HG03103 (cell line): ENCODE measurements around the gene MSH5.
"Not testable (repeated sequence)": the region's sequence is repeated elsewhere in the genome, so short reads cannot be mapped to it uniquely, and the experiment has no call there.

Source experiments
- ATAC-seq: cut with Tn5 transposase; IDR thresholded peaks from one replicate; pipeline ENCODE4 v1.9.1; 2021; ENCODE audit warnings: low read depth; ENCODE audit not compliant: unreplicated experiment

Gene MSH5

DNA sequence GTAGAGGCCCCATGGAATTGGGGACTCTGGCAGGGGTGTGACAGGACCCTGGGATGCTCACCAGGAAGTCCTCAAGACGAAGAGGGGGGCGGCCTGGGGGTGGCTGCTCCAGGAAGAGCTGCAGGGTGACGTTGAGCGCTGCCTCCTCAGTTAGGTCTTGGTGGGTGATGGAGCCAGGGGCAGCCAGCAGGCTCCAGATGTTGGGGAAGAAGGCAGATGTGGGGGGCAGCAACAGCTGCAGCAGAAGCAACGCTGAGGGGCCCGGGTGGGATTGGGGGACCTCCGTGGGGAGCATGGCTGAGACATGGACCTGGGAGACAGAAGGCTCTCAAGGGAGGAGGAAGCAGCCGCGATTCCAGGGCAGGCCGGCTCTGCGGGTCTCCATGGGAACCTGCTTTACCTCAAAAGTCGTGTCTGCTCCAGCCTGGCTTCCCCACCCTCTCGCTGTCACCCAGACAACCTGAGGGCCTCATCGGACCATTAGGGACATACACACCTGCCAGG lies 36.7 kb downstream of the MSH5 start:
- ATAC-seq, result no peak

DNA sequence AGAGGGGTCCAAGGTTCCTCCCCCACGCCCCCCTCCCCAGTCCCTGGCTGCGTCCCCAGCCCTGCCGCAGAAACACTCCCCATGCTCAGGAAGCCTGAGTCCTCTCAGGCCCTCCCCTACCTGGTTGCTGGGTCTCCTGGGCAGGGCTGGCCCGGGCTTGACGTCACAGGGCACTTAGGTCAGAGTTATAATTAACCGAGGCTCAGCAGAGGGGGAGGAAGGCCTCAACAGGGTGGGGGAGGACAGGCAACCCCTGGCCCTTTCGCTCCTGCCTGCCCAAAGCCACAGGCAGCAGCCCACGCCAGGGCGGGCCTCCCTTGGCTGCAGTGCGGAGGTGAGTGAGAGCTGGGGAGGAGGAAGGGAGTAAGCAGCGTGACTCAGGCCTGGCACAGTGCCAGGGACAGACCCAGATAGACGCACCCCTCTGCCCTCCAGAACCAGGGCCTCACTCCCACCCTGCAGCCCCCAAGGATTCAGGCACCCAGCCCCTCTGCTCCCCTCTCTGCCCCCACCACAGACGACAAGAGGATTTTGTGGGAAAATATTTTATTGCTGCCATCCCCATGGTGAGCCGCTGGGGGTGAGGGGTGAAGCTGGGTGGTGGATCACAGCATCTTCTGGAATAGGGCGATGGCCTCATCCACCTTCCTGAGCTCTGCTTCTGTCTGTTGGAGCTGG lies 37.3 kb downstream of the MSH5 start, which contains the start of gene VWA7:
Gene VWA7, minus strand, starts transcription at position 340 of the 678 bp plus-strand sequence. CDS start 549 bp downstream, outside the sequence.
- ATAC-seq, result no peak

DNA sequence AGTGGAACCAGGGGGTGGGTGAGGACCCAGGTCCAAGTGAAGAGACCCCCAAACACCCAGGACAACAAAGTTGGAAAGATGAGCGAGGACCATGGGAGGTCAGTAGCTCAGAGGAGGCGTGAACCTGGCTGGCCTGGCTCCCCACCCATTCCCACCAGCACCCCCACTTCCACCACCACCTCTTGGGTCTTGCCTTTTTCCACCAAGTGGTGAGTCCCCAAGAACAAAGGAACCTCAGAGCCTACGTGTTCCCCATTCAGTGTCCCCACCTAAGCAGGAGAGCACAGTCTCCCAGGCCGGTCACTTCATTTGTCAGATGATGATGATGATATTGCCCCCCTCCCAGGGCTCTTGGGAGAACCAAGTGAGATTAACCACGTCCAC lies 37.9 kb downstream of the MSH5 start:
- no peak for ATAC-seq

DNA sequence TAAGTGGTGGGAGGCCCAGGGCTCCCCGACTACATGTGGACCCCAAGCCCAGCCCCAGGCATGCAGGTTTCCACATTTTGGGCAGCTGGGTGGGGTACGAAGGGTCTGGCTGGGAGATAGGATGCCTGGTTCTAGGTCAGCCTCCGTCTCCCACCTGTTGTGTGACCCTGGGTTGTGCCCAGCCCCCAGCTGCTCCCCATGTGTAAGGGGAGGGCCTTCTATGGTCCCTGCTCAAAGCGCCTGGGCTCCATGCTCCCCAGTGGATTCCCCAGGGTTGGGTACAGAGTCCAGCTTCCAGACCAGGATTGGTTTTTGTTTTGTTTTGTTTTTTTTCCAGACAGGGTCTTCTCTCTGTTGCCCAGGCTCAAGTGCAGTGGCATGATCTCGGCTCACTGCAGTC lies 38.4 kb downstream of the MSH5 start:
- ATAC-seq, result no peak

DNA sequence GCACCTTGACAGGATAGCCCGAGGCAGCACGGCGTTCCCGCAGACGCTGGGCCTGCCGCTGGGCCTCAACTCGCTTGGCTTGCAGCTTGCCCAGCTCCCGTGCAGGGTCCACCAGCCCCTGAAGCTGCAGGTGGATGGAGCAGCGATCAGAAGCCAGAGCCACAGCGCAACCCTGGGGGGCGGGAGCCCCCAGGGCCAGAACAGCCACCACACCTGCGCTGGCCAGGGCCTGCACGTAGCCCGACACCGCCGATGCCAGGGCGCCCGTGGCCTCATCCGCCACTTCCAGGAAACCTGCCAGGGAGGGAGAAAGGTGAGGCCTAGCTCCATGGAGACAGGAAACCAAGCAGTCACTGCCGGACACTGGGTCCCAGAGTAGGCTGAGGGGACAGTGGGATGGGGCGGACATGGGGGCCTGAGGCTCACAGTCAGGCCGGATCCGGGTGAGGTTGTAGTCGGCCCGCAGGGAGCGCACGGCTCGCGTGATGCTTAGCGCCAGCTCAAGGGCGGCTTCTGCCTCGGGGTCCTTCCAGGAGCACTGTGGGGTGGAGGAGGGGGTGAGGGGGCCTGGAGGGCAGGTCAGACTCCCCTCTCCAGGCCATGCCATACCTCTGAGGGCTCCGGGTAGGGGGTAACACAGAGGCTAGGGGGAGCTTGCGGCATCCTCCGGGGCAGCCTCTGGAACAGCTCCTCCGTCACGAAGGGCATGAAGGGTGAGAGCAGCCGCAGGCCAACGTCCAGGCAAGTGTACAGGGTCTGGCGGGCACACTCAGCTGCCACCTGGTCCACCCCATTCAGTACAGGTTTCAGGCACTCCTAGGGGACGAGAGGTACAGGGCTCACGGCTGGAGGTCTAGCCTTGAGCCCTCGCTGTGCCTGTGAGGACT lies 39.4 kb downstream of the MSH5 start:
- ATAC-seq, result no peak

DNA sequence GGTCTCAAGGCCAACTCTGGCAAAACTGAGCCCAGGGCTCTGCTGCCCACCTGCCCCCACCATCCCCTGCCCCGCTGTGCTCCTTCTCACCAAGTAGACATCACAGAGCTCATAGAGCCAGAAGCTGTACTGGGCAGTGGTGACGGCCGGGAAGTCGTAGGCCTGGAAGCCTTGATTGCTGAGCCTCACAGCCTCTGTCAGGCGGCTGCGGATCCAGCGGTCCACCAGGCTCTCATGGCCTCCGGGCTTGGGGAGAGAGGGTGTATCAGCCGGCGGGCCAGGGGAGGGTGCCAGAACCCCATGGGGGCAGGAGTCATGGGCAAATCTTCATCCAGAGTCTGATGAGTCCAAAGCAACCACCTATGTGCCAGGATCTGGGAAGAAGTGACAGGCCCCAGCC lies 40.1 kb downstream of the MSH5 start:
- ATAC-seq, result no peak

DNA sequence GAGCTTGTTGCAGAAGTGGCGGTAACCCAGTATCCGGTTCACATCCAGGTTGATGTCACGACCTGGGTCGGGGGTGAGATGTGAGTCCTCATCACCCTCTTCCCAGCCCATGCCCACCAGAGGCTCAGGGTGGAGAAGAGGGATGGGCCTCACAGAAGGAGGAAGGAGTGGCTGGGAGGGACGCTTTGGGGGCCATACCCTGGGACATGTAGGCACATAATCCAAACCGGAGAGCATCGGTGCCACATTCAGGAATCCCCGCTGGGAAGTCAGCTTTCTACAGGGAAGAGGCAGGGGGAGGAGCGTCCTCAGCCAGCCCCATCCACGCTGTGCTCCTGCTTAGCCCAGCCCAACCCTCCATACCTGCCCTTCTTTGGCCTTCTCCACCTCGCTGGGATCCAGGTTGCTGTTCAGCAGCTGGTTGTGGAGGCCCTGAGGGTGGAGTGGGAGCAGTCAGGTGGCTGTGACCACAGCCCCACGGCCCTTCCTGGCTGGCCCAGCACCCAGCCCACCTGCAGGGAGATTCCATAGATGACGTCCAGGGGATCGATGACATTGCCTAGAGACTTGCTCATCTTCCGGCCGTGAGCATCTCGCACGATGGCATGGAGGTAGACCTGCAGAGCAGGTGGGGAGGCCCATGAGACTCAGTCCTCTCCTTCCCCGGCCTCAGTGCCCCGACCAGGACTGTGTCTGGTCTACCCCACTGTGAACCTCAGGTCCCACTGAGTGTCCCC lies 40.9 kb downstream of the MSH5 start:
- ATAC-seq, result no peak

DNA sequence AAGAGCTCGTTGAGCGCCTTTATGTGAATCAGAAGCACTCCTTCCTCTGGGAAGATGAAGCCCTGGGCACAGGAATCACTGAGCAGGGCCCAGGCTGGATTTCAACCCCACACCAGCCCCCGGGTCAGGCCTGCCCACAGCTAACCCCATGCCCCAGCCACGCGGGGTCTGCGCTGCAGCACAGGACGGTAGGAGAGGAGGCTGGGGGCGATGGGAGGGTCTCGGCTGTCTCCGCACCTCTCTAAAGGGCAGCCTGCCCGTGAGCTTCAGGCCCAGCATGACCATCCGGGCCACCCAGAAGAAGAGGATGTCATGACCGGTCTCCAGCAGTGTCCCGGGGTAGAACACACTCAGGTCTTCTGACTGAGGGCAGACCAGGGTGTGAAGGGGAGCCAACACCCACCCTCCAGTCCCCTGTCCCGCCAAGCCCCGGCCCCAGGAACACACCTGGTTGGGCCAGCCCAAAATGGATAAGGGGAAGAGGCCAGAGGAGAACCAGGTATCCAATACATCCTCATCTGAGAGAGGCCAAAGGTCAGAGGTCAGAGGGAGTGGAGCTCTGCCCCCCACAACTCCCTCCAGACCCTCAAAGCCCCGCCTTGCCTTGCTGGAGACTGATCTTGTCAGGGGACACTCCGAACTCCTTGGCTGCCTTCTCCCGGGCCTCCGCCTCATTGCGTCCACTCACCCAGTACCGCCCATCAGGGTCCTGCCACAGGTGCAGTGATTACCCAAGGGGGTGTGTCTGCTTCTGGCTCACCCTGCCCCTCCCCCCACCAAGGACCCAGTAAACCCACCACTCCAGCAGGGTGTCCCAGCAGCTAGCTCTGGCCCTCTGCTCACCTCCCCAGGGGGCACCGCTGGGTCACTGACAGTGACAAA lies 41.7 kb downstream of the MSH5 start:
- ATAC-seq, result no peak

DNA sequence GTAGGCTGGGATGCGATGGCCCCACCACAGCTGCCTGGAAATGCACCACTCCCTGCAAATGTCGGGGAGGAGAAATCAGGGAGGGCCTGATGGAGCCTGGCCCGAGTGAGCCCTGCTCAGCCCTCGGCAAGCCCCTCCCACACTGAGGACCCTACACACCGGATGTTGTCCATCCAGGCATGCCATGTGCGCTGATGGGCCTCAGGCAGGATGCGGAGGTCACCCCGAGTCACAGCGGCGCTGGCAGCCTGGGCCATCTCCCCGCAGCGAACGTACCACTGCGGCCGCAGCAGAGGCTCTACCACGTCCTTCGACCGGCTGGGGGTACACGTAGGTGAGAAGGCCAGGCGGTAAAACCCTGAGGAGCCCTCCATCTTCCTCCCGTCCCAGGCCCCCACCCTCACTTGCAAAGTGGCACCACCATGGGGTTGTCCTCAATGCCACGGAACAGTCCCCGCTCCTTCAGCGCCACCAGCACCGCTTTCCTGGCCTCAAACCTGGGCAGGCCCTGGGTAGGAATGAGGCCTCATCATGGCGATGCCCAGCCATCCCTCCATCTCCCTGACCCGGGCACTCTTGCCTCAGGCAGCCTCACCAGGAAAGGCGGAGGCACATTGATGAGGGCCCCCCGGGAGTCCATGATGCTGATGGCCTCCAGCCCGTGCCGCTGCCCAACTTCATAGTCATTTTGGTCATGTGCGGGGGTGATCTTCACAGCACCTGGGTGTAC lies 42.5 kb downstream of the MSH5 start:
- no peak for ATAC-seq

DNA sequence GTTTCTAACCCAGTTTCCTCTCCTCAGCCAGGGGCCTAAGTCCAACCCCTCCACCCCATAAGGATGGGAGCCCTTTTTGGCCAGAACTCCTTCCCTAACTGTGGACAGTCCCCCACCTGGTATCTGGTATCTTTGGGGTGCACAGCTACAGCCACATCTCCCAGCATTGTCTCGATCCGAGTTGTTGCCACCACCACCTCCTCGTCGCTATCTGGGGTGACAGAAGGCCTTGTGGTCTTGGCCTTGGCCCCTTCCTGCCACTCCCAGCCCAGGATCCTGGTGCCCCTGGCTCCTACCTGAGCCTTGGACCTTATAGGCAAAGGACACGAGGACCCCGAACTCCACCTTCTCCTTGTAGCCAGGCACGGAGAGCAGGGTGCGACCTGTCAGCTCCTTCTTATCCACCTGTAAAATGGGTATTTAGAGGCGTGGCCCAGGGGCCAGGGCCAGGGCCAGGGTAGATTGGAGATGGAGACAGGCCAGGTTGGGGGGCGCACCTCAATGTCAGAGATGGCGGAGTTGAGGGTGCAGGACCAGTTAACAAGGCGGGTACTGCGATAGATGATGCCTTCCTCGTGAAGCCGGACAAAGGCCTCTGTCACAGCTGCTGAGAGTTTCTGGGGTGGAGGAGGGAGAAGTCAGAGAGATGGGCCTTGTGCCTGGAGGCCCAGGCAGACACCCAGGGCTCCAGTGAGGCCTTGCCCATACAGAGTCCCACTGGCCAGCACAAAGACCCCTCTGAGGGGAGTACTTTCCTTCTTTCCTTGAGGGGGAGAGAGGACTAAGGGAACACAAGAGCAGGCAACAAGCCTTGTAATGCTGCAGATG lies 44.5 kb downstream of the MSH5 start:
- no peak for ATAC-seq

DNA sequence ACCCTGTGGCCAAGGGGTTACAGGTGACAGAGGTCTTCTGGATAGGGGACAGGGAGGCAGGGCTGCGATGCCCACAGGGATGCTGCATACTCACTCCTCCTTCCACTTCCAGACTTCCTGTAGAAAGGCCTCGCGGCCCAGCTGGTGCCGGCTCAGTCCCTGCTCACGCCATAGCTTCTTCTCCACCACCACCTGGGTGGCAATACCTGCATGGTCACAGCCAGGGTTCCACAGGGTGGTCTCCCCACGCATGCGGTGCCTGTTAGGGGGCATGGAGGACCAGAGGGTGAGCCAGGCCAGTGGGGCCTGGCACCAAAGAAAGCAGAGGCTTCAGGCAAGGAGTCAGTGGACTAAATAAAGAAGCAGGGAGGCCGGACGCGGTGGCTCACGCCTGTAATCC lies 45.7 kb downstream of the MSH5 start:
- ATAC-seq, result no peak

DNA sequence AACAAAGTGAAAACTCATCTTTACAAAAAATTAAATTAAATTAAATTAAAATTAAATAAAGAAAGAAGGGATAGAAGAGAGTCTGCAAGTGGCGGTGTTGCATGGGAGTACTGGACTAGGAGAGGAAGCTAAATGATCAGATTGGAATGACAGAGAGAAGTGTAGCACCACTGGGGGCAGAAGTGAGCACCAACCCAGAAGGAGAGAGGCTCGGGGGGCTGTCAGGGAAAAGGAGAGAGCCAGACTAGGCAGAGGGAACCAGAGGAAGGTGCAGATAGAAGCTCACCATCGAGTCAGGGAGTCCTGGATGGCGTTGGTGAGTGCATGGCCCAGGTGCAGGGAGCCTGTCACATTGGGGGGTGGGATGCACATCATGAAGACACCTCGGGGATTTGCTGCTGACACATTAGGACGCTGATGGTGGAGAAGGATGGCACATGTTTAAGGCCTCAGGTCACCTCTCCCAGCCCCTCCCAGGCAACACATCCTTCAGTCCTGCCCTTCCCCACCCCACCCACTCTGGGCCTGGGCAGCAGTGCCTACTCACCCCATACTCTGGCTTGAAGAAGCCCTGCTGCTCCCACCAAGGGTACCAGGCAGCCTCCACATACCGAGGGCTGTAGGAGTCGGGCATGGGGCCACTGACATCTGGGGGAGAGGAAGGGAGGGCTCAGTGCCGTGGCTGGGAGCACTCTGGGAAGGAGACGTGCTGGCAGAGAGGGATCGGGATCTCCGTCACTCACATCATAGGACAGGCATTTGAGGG lies 51.7 kb downstream of the MSH5 start:
- no peak for ATAC-seq

DNA sequence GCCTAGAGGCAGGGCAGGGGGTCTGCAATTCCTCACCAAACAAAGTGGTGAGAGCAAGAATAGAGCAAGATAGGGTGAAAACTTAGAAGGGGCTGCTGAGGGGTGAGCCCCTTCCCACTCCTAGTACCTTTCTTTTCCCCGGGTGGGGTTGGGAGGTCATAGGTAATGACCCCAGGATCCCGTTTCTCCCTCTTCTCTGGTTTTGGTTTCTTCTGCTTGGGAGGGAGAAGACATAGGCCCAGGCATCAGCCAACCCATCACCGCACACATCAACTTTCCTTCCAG lies 52.2 kb downstream of the MSH5 start:
- ATAC-seq, result no peak

DNA sequence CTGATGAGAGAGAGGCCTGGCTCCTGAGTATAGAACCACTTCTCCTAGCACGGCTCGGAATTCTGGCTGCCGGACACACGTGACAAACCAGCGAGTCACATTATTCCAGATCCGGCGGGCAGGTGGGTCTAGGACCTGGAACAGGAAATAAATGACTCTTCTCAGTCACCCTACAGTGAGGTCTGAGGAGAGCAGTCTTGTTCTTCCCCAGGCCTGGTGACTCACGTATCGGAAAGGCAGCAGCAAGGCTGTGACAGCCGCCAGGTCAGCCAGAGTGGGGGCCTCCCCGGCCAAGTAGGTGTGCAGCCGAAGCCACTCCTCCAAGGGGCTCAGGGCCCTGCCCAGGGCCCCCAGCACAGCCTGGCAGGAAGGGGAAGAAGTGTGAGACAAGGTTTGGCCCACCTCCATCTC lies 53.0 kb downstream of the MSH5 start:
- ATAC-seq, result no peak

DNA sequence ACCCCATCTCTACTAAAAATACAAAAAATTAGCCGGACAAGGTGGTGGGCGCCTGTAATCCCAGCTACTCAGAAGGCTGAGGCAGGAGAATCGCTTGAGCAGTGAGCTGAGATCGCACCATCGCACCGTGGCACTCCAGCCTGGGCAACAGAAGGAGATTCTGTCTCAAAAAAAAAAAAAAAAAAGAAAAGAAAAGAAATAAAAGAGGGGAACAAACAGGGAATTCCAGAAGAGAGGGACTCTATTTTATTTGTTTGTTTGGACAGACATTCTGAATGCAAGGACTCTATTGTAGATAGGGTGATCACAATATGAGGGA lies 54.1 kb downstream of the MSH5 start:
- ATAC-seq, result not testable (repeated sequence)

DNA sequence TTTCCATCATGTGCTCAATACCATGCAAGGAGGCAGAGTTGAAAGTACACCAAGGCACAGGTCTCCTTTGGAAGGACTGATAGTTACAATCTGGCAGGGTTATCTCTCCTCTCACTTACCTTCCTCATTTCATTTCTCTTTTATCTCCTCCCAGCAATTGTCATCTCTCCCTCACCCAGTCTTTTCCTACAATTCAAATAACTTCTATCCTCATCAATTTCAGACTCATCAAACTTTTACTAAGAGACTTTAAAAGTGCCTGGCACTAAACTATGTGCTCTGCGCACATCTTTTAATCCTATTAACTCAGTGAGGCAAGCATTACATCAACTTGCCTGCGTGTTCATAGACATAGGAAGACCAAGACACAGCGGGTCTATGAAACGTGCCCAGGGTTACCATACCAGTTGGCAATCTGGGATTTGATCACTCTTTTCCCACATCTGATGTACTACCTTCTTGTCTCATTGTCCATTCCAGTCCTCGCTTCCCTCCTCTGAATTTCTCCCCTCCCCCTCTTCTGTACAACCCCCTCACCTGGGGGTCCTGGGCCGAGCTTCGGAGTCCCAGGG lies 54.6 kb downstream of the MSH5 start:
- ATAC-seq, result no peak

DNA sequence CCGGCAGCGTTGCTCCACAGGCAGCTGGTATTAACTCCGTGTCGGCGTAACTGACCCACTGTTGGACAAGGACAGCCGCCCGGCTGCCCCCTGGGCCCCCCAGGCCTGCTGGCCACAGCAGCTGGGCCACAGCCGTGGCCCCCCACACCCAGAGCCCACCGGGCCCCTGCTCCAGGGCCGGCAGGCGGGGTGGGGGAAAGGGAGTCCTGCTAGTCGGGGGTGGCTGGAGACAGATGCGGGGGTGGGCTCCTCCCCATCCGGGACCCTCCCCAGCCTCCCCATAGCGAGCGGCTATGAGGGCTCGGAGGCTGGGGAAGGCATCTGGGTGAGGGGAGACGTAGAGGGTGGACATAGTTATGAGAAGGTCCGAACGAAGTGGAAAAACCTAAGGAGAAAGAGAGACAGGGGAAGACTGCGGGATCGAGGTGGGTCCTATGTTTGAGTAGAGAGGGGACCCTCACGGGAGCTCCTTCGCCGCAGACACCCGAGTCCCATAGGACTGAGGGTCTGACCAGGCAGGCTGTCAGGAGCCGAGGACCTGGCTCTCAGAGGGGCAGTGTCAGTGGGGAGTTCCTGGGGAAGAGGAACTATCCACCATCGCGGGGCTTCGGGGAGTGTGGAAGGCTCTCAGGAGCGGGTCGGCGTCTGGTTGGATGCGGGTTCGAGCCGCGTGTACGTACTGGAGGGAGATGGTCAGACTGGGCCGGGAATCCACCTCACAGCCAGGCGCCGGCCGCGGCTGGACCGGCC lies 55.2 kb downstream of the MSH5 start:
- no peak for ATAC-seq
